ENCODE measurements around the gene RFTN1.

Gene RFTN1

GRCh38 chr3:16506451-16506850 lies 7.0 kb downstream of the RFTN1 start:
- TF ChIP-seq CTCF (IDR thresholded peaks at IDR 0.05; ENCODE audit: low read depth, low read length), result no peak
- H3K4me1 ChIP-seq, result no peaks in the 10 kb centered on the region
- no peak for DNase-seq

GRCh38 chr3:16504692-16505091 lies 8.8 kb downstream of the RFTN1 start:
- Histone ChIP-seq H3K36me3 (no peaks in the 10 kb centered on the region), H3K27me3 (no peaks in the 10 kb centered on the region), H3K4me3 (ENCODE audit: low read depth, low read length) (no peak overlapping the region), H3K9me3 (no peaks in the 10 kb centered on the region), H3K4me1 (no peaks in the 10 kb centered on the region)
- no peak for TF ChIP-seq CTCF (IDR thresholded peaks at IDR 0.05; ENCODE audit: low read depth, low read length)
- DNase-seq, result no peak

More at GRCh38 chr3:16506451-16506850, 7.0 kb downstream of the RFTN1 start:
- Histone ChIP-seq H3K27me3 (no peaks in the 10 kb centered on the region), H3K4me3 (ENCODE audit: low read depth, low read length) (no peak overlapping the region), H3K36me3 (no peaks in the 10 kb centered on the region), H3K9me3 (no peaks in the 10 kb centered on the region)

DNA sequence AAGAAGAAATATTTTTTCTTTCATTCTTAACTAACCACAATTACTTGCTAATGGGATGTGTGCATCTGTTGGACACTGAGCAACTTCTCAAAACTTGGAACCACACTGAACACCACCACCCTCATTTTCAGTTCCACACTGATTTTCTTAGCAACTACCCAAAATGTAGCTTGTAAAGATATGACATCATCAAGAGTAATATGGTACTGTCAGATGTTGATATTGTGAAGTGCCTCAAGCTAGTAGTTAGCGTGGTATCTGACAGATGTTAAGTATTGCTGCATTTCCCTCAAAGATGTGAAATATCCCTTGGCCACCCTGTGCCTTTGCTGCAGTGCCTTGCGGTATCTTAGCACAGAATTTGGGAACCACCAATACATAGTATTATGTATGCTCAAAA lies 9.3 kb downstream of the RFTN1 start:
- no peak for TF ChIP-seq CTCF (IDR thresholded peaks at IDR 0.05; ENCODE audit: low read depth, low read length)
- H3K27me3 ChIP-seq, result no peaks in the 10 kb centered on the region
- no peak for DNase-seq
- H3K9me3 ChIP-seq, result no peaks in the 10 kb centered on the region
- H3K36me3 ChIP-seq, result no peaks in the 10 kb centered on the region
- H3K4me1 ChIP-seq, result no peaks in the 10 kb centered on the region
- H3K4me3 ChIP-seq (ENCODE audit: low read depth, low read length), result no peak overlapping the region

DNA sequence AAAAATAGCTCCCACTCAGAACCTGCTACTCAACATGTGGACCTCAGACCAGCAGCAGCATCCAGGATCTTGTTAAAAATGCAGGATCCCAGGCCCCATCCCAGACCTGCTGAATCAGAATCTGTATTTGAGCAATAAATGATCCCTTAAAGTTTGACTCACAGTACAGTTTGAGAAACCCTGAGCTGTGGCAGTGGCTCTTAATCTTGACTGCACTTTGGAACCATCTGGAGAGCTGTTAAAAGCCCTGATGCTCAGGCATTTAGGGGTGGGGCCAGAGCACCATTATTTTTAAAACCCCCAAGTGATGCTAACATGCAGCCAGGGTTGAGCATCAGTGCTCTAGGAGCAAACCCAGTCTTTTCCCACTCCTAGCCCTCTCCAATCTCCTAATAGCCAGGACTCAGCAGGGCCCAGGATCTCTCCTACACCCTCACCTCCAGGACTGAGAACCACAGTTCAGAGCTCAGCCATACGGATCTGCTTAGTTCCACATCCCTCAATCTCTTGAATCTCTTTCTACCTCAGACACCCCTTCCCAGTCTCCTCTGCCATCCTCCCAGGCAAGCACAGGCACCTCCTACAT lies 10.2 kb downstream of the RFTN1 start:
- no peaks in the 10 kb centered on the region for H3K4me1 ChIP-seq
- TF ChIP-seq CTCF (IDR thresholded peaks at IDR 0.05; ENCODE audit: low read depth, low read length), result no peak
- H3K9me3 ChIP-seq, result no peaks in the 10 kb centered on the region
- H3K4me3 ChIP-seq (ENCODE audit: low read depth, low read length), result no peak overlapping the region
- H3K27me3 ChIP-seq, result no peaks in the 10 kb centered on the region
- no peak for DNase-seq
- H3K36me3 ChIP-seq, result no peaks in the 10 kb centered on the region

- Histone ChIP-seq H3K4me1 (no peaks in the 10 kb centered on the region), H3K4me3 (ENCODE audit: low read depth, low read length) (no peak overlapping the region), H3K27me3 (no peaks in the 10 kb centered on the region), H3K9me3 (no peaks in the 10 kb centered on the region), H3K36me3 (no peaks in the 10 kb centered on the region)
- TF ChIP-seq CTCF (IDR thresholded peaks at IDR 0.05; ENCODE audit: low read depth, low read length), result no peak
- no peak for DNase-seq
Observed at GRCh38 chr3:16502347-16502908, 11.1 kb downstream of the RFTN1 start.

DNA sequence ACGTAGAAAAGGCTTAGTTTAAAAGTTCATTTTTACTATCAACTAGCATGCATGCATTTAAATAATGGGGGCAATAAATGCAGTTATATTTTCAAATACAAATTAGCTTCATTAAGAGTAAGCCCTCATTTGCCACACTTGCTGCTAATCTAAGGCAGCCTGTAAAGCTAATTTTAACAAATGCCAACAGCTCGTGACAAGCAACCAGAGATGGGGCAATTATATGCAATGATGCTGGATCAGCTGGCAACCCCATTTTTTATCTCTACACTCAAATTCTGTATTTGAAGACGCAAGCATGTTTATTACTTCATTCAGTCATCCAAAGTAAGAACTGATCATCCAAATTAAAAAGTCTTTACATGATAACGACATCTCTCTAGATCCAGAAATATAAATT lies 12.1 kb downstream of the RFTN1 start:
- no peak overlapping the region for H3K4me3 ChIP-seq (ENCODE audit: low read depth, low read length)
- no peaks in the 10 kb centered on the region for H3K36me3 ChIP-seq
- no peak for TF ChIP-seq CTCF (IDR thresholded peaks at IDR 0.05; ENCODE audit: low read depth, low read length)
- H3K9me3 ChIP-seq, result no peaks in the 10 kb centered on the region
- H3K27me3 ChIP-seq, result no peaks in the 10 kb centered on the region
- DNase-seq, result no peak
- no peaks in the 10 kb centered on the region for H3K4me1 ChIP-seq
